HCT116 (cell line): ENCODE results near the gene OXTR. TPM values are rescaled to one million over a fixed set of nuclear protein-coding genes. Genes with fewer than 3 reads are reported as not detected.

ENCODE experiments used
- ATAC-seq: fragments of 200-7000 bp; cut with Tn5 transposase; 2 replicates; pipeline ENCODE4 v1.9.1; 2020; ENCODE audit warnings: mild to moderate bottlenecking, moderate library complexity
- BruUV-seq: library from RNA; stranded (reverse); fragments of 400-500 nt; replicated peaks from 2 replicates; lab custom pipeline; 2021; lab: Mats Ljungman, UMichigan
- CTCF ChIA-PET: fragments of 300-600 bp; sonication (Branson Sonifier 250); formaldehyde crosslinking; loops from one replicate; lab custom pipeline; 2021; ENCODE audit warnings: antibody characterized with exemption; lab: Charles Lee
- POLR2A ChIA-PET: fragments of 300-600, 350-600 bp; sonication (Branson Sonifier 250); formaldehyde crosslinking; loops from one replicate; lab custom pipeline; 2021; ENCODE audit warnings: antibody characterized with exemption; lab: Charles Lee
- RAD21 ChIA-PET, 2 experiments: fragments of 300-600 bp; sonication (Branson Sonifier 250); formaldehyde crosslinking; loops; one replicate each; lab custom pipeline; 2023; ENCODE audit warnings: low total read pairs in 2 of 2; ENCODE audit not compliant: uncharacterized antibody in 2 of 2, unreplicated experiment in 2 of 2, low non-redundant PET in 1 of 2; lab: Charles Lee
- DNase-seq: peaks from one replicate; pipeline ENCODE4 v3.0.0-alpha.2; 2010; ENCODE audit warnings: low read depth, low spot score
- H2AFZ ChIP-seq: fragments of 200-600 bp; shearing (Covaris generic), sonication (generic); 2 replicates; pipeline ENCODE4 v1.6.1; 2017; ENCODE audit warnings: low read depth, mixed run types, mixed read lengths, antibody characterized with exemption, low read length; ENCODE audit not compliant: poor library complexity, severe bottlenecking
- H3K27ac ChIP-seq: 2 replicates; pipeline ENCODE4 v1.5.1; 2012; ENCODE audit warnings: low read depth, low read length
- H3K27me3 ChIP-seq: fragments of 200-600 bp; sonication (generic); 2 replicates; pipeline ENCODE4 v1.6.1; 2016; ENCODE audit warnings: mixed run types, low read length, mixed read lengths; ENCODE audit not compliant: insufficient read depth
- H3K36me3 ChIP-seq, 2 experiments: fragments of 200-500 bp in 1 of 2; fragments of 200-600 bp in 1 of 2; sonication (Bioruptor generic) in 1 of 2; sonication (generic) in 1 of 2; 2 replicates each; pipeline versions ENCODE4 v1.5.1 to v1.6.1; 2014 to 2016; ENCODE audit warnings: low read length in 2 of 2, inconsistent platforms in 1 of 2, mixed read lengths in 1 of 2, mixed run types in 1 of 2; ENCODE audit not compliant: insufficient read depth in 2 of 2, control insufficient read depth in 1 of 2
- H3K4me1 ChIP-seq, 2 experiments: fragments of 200-600 bp in 1 of 2; sonication (generic) in 1 of 2; 2 replicates each; pipeline versions ENCODE4 v1.5.1 to v1.6.1; 2012 to 2017; ENCODE audit warnings: low read length in 2 of 2, inconsistent platforms in 1 of 2, mild to moderate bottlenecking in 1 of 2, mixed read lengths in 1 of 2, mixed run types in 1 of 2, moderate library complexity in 1 of 2; ENCODE audit not compliant: insufficient read depth in 2 of 2, control insufficient read depth in 1 of 2
- H3K4me2 ChIP-seq: fragments of 200-600 bp; sonication (generic); 2 replicates; pipeline ENCODE4 v1.6.1; 2017; ENCODE audit warnings: mixed run types, low read length, mixed read lengths
- H3K4me3 ChIP-seq, 2 experiments: fragments of 200-600 bp in 1 of 2; sonication (generic) in 1 of 2; replicated peaks in 1 of 2; 2 replicates each; pipeline ENCODE4 v1.5.1; 2011 to 2016; ENCODE audit warnings: low read length in 2 of 2, control low read depth in 1 of 2, low read depth in 1 of 2, mild to moderate bottlenecking in 1 of 2, mixed read lengths in 1 of 2, mixed run types in 1 of 2
- H3K79me2 ChIP-seq: fragments of 200-600 bp; sonication (generic); 2 replicates; pipeline ENCODE4 v1.6.1; 2017; ENCODE audit warnings: mild to moderate bottlenecking, mixed run types, low read length, moderate library complexity, mixed read lengths; ENCODE audit not compliant: insufficient read depth
- H3K9ac ChIP-seq: fragments of 200-600 bp; sonication (generic); 2 replicates; pipeline ENCODE4 v1.6.1; 2016; ENCODE audit warnings: low read length, mixed read lengths
- H3K9me2 ChIP-seq: fragments of 200-600 bp; sonication (generic), shearing (Covaris generic); 2 replicates; pipeline ENCODE4 v1.6.1; 2017; ENCODE audit warnings: mixed run types, mild to moderate bottlenecking, moderate library complexity; ENCODE audit not compliant: insufficient read depth
- H3K9me3 ChIP-seq, 2 experiments: fragments of 200-500 bp in 1 of 2; fragments of 200-600 bp in 1 of 2; sonication (Bioruptor generic) in 1 of 2; sonication (generic) in 1 of 2; 2 replicates each; pipeline ENCODE4 v1.6.1; 2014 to 2017; ENCODE audit warnings: low read length in 2 of 2, mixed read lengths in 2 of 2, inconsistent platforms in 1 of 2, low read depth in 1 of 2, mild to moderate bottlenecking in 1 of 2, mixed run types in 1 of 2, moderate library complexity in 1 of 2; ENCODE audit not compliant: control insufficient read depth in 1 of 2, insufficient read depth in 1 of 2
- H4K20me1 ChIP-seq: fragments of 200-600 bp; sonication (generic), shearing (Covaris generic); 2 replicates; pipeline ENCODE4 v1.6.1; 2017; ENCODE audit warnings: mixed run types, mild to moderate bottlenecking, moderate library complexity; ENCODE audit not compliant: insufficient read depth
- CEBPB ChIP-seq: IDR thresholded peaks from 2 replicates; pipeline ENCODE4 v1.6.1; 2012; ENCODE audit warnings: low read depth
- CTCF ChIP-seq, 3 experiments: fragments of 200-600 bp in 1 of 3; sonication (generic) in 1 of 3; IDR thresholded peaks in 2 of 3; conservative IDR thresholded peaks in 1 of 3; 2 replicates each; pipeline ENCODE4 v1.5.1; 2012 to 2017; ENCODE audit warnings: low read depth in 2 of 3, low read length in 2 of 3, antibody characterized with exemption in 1 of 3, borderline replicate concordance in 1 of 3, control low read depth in 1 of 3, mild to moderate bottlenecking in 1 of 3, mixed read lengths in 1 of 3, mixed run types in 1 of 3, moderate library complexity in 1 of 3; ENCODE audit not compliant: insufficient read depth in 1 of 3
- POLR2AphosphoS5 ChIP-seq: IDR thresholded peaks from 2 replicates; pipeline ENCODE4 v1.6.1; 2011; ENCODE audit warnings: mild to moderate bottlenecking, low read depth, low read length, moderate library complexity
- YY1 ChIP-seq: IDR thresholded peaks from 2 replicates; pipeline ENCODE4 v1.6.1; 2011; ENCODE audit warnings: low read length, low read depth, moderate library complexity, mild to moderate bottlenecking; ENCODE audit not compliant: insufficient replicate concordance; ENCODE audit errors: extremely low read depth
- ZBTB33 ChIP-seq: IDR thresholded peaks from 2 replicates; pipeline ENCODE4 v1.6.1; 2011; ENCODE audit warnings: mild to moderate bottlenecking, low read length, moderate library complexity; ENCODE audit not compliant: insufficient replicate concordance; ENCODE audit errors: extremely low read depth
- ZFX ChIP-seq: fragments of 450-650 bp; IDR thresholded peaks from 2 replicates; pipeline ENCODE4 v1.6.1; 2017
- ZNF274 ChIP-seq: fragments of 200-500 bp; sonication (Bioruptor generic); IDR thresholded peaks from 2 replicates; pipeline ENCODE4 v1.6.1; 2014; ENCODE audit warnings: mild to moderate bottlenecking, low read depth, low read length, inconsistent platforms
- intact Hi-C: fragments of 100-400 bp; cut with micrococcal nuclease; formaldehyde crosslinking; loops from 2 replicates; pipeline ENCODE4 v1.10.0; 2022
- total RNA-seq: library from RNA; stranded (reverse); gene quantifications from one replicate; pipeline ENCODE4 v1.2.1, GENCODE V29; 2021; ENCODE audit not compliant: unreplicated experiment

Gene OXTR
- total RNA-seq, 1 experiment from 2014 or later = 1.3 TPM

DNA sequence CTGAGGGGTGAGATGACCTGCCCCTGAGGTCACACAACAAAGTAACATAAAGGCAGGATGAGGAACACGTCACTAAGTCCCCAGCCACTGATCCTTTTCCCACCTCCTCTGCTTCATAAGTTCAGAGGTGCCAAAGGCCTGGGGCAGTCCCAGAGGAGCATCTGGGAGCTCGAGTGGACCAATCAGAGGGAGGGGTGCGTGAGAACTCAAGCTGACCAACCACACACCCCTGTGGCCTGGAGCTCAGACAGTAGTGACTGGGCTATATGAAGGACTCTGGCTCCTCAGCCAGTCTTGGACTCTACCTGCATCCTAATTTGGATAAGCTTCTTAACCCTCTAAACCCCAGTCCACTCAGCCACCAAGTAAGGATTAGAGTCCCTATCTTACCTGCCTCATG is 63.8 kb downstream of the OXTR start:
- H3K9me2 ChIP-seq = no peaks in the 10 kb centered on the region
- POLR2A ChIA-PET = no interaction called here
- H3K4me3 ChIP-seq = no peak overlapping the region
- no peaks in the 10 kb centered on the region for H3K79me2 ChIP-seq
- CTCF ChIA-PET = no interaction called here
- no peak overlapping the region for H3K4me2 ChIP-seq
- no peaks in the 10 kb centered on the region for H3K36me3 ChIP-seq
- H4K20me1 ChIP-seq = no peaks in the 10 kb centered on the region
- no peak overlapping the region for H3K9ac ChIP-seq
- intact Hi-C loops = no loop called here
- no peak overlapping the region for H2AFZ ChIP-seq
- H3K27ac ChIP-seq = no peak overlapping the region
- peaks cover 0 to 5% of the 10 kb centered on the region in 2 experiments; a peak in 1 of 4 replicates for H3K9me3 ChIP-seq
- no peak for ATAC-seq
- DNase-seq = no peak
- RAD21 ChIA-PET = no interaction called here
- no peak for TF ChIP-seq CEBPB
- peak; percentile 51 for TF ChIP-seq ZNF274
- H3K27me3 ChIP-seq = no peaks in the 10 kb centered on the region
- no TSS peak for BruUV-seq
- H3K4me1 ChIP-seq = no peaks in the 10 kb centered on the region

DNA sequence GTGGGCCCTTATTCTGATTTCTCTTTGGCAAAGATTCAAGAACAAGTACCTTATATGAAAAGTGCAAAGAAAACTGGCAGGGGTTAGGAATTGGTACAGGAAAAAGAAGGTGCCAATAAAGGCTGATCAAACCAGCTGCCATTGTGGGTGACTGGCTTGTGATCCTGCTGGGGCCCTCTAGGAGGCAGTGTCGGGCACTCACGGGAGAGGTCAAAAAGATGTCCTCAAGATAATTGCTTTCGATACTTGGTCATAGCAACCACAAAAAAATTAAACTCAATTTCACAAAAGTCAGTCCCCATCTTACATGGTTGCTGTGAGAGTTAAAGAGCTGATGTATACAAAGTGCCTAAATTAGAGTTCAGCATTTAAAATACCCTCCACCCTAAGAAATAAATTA is 66.9 kb downstream of the OXTR start:
- peaks cover 5 to 11% of the 10 kb centered on the region in 2 experiments; a peak in 2 of 4 replicates for H3K9me3 ChIP-seq
- ChIA-PET CTCF (interaction anchor here (1.0 kb wide), 1 partner anchor 11 kb away, joined by 4 read pairs; no protein-coding TSS in a partner anchor), RAD21 (no interaction called here), POLR2A (no interaction called here)
- no peak overlapping the region for H3K9ac ChIP-seq
- no peaks in the 10 kb centered on the region for H3K79me2 ChIP-seq
- intact Hi-C loops = no loop called here
- no peaks in the 10 kb centered on the region for H3K27me3 ChIP-seq
- H3K4me3 ChIP-seq = no peak overlapping the region
- H4K20me1 ChIP-seq = no peaks in the 10 kb centered on the region
- no peaks in the 10 kb centered on the region for H3K4me1 ChIP-seq
- no TSS peak for BruUV-seq
- ATAC-seq (peak; percentile 50), DNase-seq (no peak)
- no peak overlapping the region for H2AFZ ChIP-seq
- no peaks in the 10 kb centered on the region for H3K9me2 ChIP-seq
- no peak overlapping the region for H3K27ac ChIP-seq
- no peaks in the 10 kb centered on the region for H3K36me3 ChIP-seq
- TF ChIP-seq CTCF (IDR thresholded peaks at IDR 0.05 in 2 of 3, conservative IDR thresholded peaks at IDR 0.05 in 1 of 3; ENCODE audit: borderline replicate concordance in 1 of 3, insufficient read depth in 1 of 3, low read depth in 2 of 3, low read length in 2 of 3) (peak in 2 of 3 experiments; percentile 54 to 69; a peak in 4 of 6 replicates), POLR2AphosphoS5 (no peak), YY1 (no peak), ZFX (no peak), ZNF274 (no peak), ZBTB33 (no peak)
- no peak overlapping the region for H3K4me2 ChIP-seq
